ENCODE data around the gene MSRB1. TPM values are rescaled to one million over a fixed set of nuclear protein-coding genes. Genes with fewer than 3 reads are reported as not detected.

The MSRB1 gene
- total RNA-seq, 5 donors from 2014 or later (not counting 1 experiment from before 2014, with no cell fraction given): 5.6 to 11.9 (median 9.6) TPM

DNA sequence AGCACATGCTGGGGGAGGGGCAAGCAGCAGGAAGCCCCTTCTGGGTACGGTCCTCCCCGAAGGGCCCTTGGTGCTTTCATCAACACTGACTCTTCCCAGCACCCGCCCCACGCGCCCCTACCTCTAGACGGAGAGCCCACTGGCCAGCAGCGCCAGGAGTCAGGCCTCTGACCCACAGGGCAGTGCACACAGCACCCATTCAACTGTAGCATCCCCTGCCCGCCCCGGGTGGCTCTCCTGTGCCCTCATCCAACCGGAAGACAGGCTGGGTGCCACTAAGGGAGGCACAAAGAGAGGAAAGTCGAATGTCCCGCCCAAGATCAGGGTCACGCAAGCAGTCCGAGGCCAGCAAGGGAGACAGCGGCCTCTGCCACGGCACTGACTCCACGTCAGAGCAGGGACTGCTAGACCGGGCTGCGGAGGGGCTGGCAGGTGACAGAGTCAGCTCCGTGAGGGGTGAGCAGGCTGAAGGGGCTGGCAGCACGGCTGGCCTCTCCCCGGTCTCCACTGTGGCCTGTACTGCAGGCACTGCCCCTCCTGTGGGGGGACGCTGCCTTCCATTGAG is 9.8 kb downstream of the MSRB1 start:
- no peaks in the 10 kb centered on the region for H3K9me3 Mint-ChIP-seq
- no peak overlapping the region for H3K27ac Mint-ChIP-seq
- POLR2A ChIA-PET: no interaction called here
- no peak for ATAC-seq (replicated peaks in 1 of 4)
- no peaks in the 10 kb centered on the region for H3K27me3 Mint-ChIP-seq
- CTCF ChIA-PET: no interaction called here
- peaks cover 0 to 3% (median 1%) of the 10 kb centered on the region in 3 donors for H3K4me1 Mint-ChIP-seq
- no peak for DNase-seq
- Histone ChIP-seq H3K27me3 (replicated peaks in 1 of 2; ENCODE audit: control insufficient read depth in 2 of 2, extremely low read depth in 1 of 2, insufficient read depth in 2 of 2, low read length in 1 of 2) (peaks cover 0 to 13% of the 10 kb centered on the region in 2 experiments), H3K27ac (ENCODE audit: low read length) (no peak overlapping the region), H3K9me3 (no peaks in the 10 kb centered on the region), H3K36me3 (ENCODE audit: control insufficient read depth in 2 of 2, extremely low read depth in 1 of 2, insufficient read depth in 1 of 2, low read length in 1 of 2) (peaks cover 0 to 4% of the 10 kb centered on the region in 2 donors), H3K4me1 (ENCODE audit: control insufficient read depth in 1 of 2, extremely low read depth in 1 of 2, insufficient read depth in 2 of 2, low read length in 2 of 2) (peaks cover 2 to 11% of the 10 kb centered on the region in 2 experiments), H3K4me3 (ENCODE audit: control insufficient read depth in 1 of 2, extremely low read depth in 1 of 2, low read length in 1 of 2) (no peak overlapping the region)
- no peak overlapping the region for H3K4me3 Mint-ChIP-seq
- peaks cover 3% of the 10 kb centered on the region for H3K36me3 Mint-ChIP-seq
- WGBS (ENCODE audit: insufficient coverage): 87% methylated on average over 21 of the region's 23 CpGs

DNA sequence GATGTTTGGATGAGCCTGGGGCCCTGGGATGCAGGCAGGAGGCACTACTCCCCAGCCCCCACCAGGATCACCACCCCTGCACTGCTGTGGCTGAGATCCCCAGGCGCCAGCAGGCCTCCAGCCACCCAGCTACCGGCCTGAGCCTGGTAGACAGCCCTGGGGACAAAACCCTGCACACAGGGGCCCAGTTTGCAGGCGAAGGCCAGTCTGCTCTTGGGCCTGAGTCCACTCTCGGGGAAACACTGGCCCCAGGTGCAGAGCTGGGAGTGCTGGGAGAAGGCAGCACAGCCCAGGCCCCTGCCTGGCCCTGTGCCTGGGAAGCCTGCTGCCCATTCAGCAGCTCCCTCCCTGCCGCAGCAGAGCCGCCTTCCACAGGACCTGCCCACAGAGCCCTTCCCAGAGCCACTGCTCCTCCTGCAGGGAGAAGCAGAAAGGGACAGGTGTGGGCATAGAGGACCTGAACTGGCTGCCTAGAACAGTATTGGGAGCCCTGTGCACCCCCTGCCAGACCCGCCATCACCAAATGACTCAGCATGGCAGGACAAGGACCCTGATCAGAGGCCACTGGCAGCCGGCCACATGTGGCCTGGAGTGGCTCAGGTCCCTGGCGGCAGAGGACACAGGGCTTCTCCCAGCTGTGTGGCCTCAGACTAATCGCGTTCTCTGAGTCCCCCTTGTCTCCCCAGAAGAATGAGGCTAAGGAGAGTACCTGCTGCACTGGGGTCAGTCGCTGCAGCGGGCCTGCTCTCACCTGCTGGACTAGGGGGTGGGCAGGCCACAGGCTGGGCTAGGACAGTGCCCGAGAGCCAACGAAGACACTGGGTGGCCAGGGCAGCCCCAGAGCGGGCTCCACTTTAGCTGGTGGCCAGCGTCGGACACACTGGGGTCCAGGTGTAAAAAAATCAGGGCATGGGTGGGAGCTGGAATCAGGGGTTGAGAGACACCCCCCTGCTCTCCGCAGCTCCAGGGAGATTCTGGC is 10.7 kb downstream of the MSRB1 start:
- H3K4me3 Mint-ChIP-seq: no peak overlapping the region
- Histone ChIP-seq H3K9me3 (no peaks in the 10 kb centered on the region), H3K4me3 (ENCODE audit: control insufficient read depth in 1 of 2, extremely low read depth in 1 of 2, low read length in 1 of 2) (no peak overlapping the region), H3K27me3 (replicated peaks in 1 of 2; ENCODE audit: control insufficient read depth in 2 of 2, extremely low read depth in 1 of 2, insufficient read depth in 2 of 2, low read length in 1 of 2) (peaks cover 0 to 13% of the 10 kb centered on the region in 2 experiments), H3K36me3 (ENCODE audit: control insufficient read depth in 2 of 2, extremely low read depth in 1 of 2, insufficient read depth in 1 of 2, low read length in 1 of 2) (no peaks in the 10 kb centered on the region), H3K4me1 (ENCODE audit: control insufficient read depth in 1 of 2, extremely low read depth in 1 of 2, insufficient read depth in 2 of 2, low read length in 2 of 2) (peaks cover 2 to 11% of the 10 kb centered on the region in 2 experiments), H3K27ac (ENCODE audit: low read length) (no peak overlapping the region)
- ATAC-seq (replicated peaks in 1 of 4) (no peak), DNase-seq (no peak)
- H3K36me3 Mint-ChIP-seq: no peaks in the 10 kb centered on the region
- H3K27ac Mint-ChIP-seq: no peak overlapping the region
- 89% methylated on average over 16 of the region's 19 CpGs for WGBS (ENCODE audit: insufficient coverage)
- peaks cover 0 to 3% (median 1%) of the 10 kb centered on the region in 3 donors for H3K4me1 Mint-ChIP-seq
- no peaks in the 10 kb centered on the region for H3K9me3 Mint-ChIP-seq
- ChIA-PET CTCF (no interaction called here), POLR2A (no interaction called here)
- H3K27me3 Mint-ChIP-seq: no peaks in the 10 kb centered on the region

- Histone ChIP-seq H3K36me3 (ENCODE audit: control insufficient read depth in 2 of 2, extremely low read depth in 1 of 2, insufficient read depth in 1 of 2, low read length in 1 of 2) (no peaks in the 10 kb centered on the region), H3K4me1 (ENCODE audit: control insufficient read depth in 1 of 2, extremely low read depth in 1 of 2, insufficient read depth in 2 of 2, low read length in 2 of 2) (peaks cover 2 to 11% of the 10 kb centered on the region in 2 experiments), H3K9me3 (no peaks in the 10 kb centered on the region), H3K4me3 (ENCODE audit: control insufficient read depth in 1 of 2, extremely low read depth in 1 of 2, low read length in 1 of 2) (no peak overlapping the region), H3K27me3 (replicated peaks in 1 of 2; ENCODE audit: control insufficient read depth in 2 of 2, extremely low read depth in 1 of 2, insufficient read depth in 2 of 2, low read length in 1 of 2) (peaks cover 0 to 17% of the 10 kb centered on the region in 2 experiments), H3K27ac (ENCODE audit: low read length) (no peak overlapping the region)
- Mint-ChIP-seq H3K9me3 (no peaks in the 10 kb centered on the region), H3K27me3 (no peaks in the 10 kb centered on the region), H3K4me1 (peaks cover 0 to 3% (median 1%) of the 10 kb centered on the region in 3 donors), H3K4me3 (peak overlapping the region in 2 of 3 donors; percentile 36 to 43), H3K36me3 (no peaks in the 10 kb centered on the region), H3K27ac (no peak overlapping the region)
- WGBS (ENCODE audit: insufficient coverage): 80% methylated on average over 1 of the region's 10 CpGs
- no peak for ATAC-seq (replicated peaks in 1 of 4)
- DNase-seq: no peak
- POLR2A ChIA-PET: no interaction called here
- CTCF ChIA-PET: interaction anchor here in 1 of 2 donors (0.7 kb wide), 1 partner anchor 69 kb away, joined by 3 read pairs; no protein-coding TSS in a partner anchor
Observed at GRCh38 chr16:1930338-1930720, 12.7 kb downstream of the MSRB1 start.

GRCh38 chr16:1929578-1930337 is 13.2 kb downstream of the MSRB1 start:
- Histone ChIP-seq H3K4me3 (ENCODE audit: control insufficient read depth in 1 of 2, extremely low read depth in 1 of 2, low read length in 1 of 2) (peak overlapping the region in 1 of 2 donors; percentile 43), H3K27me3 (replicated peaks in 1 of 2; ENCODE audit: control insufficient read depth in 2 of 2, extremely low read depth in 1 of 2, insufficient read depth in 2 of 2, low read length in 1 of 2) (peaks cover 0 to 18% of the 10 kb centered on the region in 2 experiments), H3K36me3 (ENCODE audit: control insufficient read depth in 2 of 2, extremely low read depth in 1 of 2, insufficient read depth in 1 of 2, low read length in 1 of 2) (no peaks in the 10 kb centered on the region), H3K9me3 (no peaks in the 10 kb centered on the region), H3K4me1 (ENCODE audit: control insufficient read depth in 1 of 2, extremely low read depth in 1 of 2, insufficient read depth in 2 of 2, low read length in 2 of 2) (peaks cover 2 to 11% of the 10 kb centered on the region in 2 experiments), H3K27ac (ENCODE audit: low read length) (no peak overlapping the region)
- no peak overlapping the region for H3K27ac Mint-ChIP-seq
- ATAC-seq (replicated peaks in 1 of 4) (peak; percentile 94 to 100 (median 95)), DNase-seq (peak; percentile 70 to 95 (median 89))
- H3K27me3 Mint-ChIP-seq: peaks cover 0 to 2% of the 10 kb centered on the region in 2 donors
- 14% methylated on average over 68 of the region's 70 CpGs for WGBS (ENCODE audit: insufficient coverage)
- ChIA-PET POLR2A (no interaction called here), CTCF (no interaction called here)
- no peaks in the 10 kb centered on the region for H3K9me3 Mint-ChIP-seq
- H3K36me3 Mint-ChIP-seq: no peaks in the 10 kb centered on the region
- H3K4me1 Mint-ChIP-seq: peaks cover 0 to 3% (median 1%) of the 10 kb centered on the region in 3 donors
- peak overlapping the region; percentile 56 to 78 (median 59) for H3K4me3 Mint-ChIP-seq

DNA sequence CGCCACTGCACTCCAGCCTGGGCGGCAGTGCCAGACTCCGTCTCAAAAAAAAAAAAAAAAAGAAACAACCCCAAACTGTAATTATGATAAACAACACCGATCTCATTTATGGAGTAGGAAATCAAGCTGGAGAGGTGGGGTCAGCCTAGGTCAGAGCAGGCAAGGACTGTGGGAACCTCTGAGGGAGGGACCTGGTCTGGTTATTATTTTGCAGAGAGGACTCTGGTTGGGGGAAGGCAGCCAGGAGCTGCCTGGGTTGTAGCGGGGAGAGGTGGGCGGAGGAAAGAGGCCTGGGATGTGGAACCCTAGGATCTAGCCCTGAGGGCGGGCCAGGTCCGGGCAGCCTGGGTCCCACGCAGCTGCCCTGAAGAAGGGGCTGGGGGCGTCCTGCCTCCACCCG is 13.9 kb downstream of the MSRB1 start:
- DNase-seq: peak in 1 of 35 experiments; percentile 21

DNA sequence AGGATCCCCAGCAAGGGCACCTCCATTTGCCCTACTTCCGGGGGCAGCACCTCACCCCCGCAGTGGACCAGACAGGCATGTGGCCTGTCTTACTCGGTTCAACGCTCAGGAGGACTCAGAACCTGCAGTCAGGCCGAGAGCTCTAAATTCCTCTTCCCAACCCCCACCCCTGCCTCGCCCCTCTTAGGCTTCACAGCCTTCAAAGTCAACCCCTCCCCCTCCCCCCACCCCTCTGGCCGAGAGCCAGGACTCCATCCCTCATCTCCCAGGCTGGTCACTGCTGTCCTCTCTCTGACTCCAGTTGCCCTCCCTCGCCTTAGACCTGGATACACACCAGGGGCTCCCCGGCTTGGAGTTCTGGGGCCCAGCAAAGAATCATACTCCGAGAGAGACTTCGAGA is 16.7 kb downstream of the MSRB1 start:
- Histone ChIP-seq H3K27me3 (replicated peaks in 1 of 2; ENCODE audit: control insufficient read depth in 2 of 2, extremely low read depth in 1 of 2, insufficient read depth in 2 of 2, low read length in 1 of 2) (peaks cover 3 to 40% of the 10 kb centered on the region in 2 experiments), H3K4me1 (ENCODE audit: control insufficient read depth in 1 of 2, extremely low read depth in 1 of 2, insufficient read depth in 2 of 2, low read length in 2 of 2) (peaks cover 2 to 18% of the 10 kb centered on the region in 2 experiments), H3K4me3 (ENCODE audit: control insufficient read depth in 1 of 2, extremely low read depth in 1 of 2, low read length in 1 of 2) (no peak overlapping the region), H3K27ac (ENCODE audit: low read length) (no peak overlapping the region), H3K36me3 (ENCODE audit: control insufficient read depth in 2 of 2, extremely low read depth in 1 of 2, insufficient read depth in 1 of 2, low read length in 1 of 2) (no peaks in the 10 kb centered on the region), H3K9me3 (no peaks in the 10 kb centered on the region)
- no peak for ATAC-seq (replicated peaks in 1 of 4)
- H3K36me3 Mint-ChIP-seq: no peaks in the 10 kb centered on the region
- 60% methylated on average over 4 of the region's 11 CpGs for WGBS (ENCODE audit: insufficient coverage)
- DNase-seq: no peak
- peaks cover 15 to 27% of the 10 kb centered on the region in 2 donors for H3K27me3 Mint-ChIP-seq
- H3K4me3 Mint-ChIP-seq: no peak overlapping the region
- POLR2A ChIA-PET: interaction anchor here in 1 of 2 donors (0.6 kb wide), 1 partner anchor 207 kb away, joined by 3 read pairs; no protein-coding TSS in a partner anchor
- no peaks in the 10 kb centered on the region for H3K9me3 Mint-ChIP-seq
- CTCF ChIA-PET: no interaction called here
- H3K27ac Mint-ChIP-seq: no peak overlapping the region
- H3K4me1 Mint-ChIP-seq: peaks cover 0 to 4% (median 1%) of the 10 kb centered on the region in 3 donors

More for the DNA sequence above, 13.9 kb downstream of the MSRB1 start:
- H3K36me3 ChIP-seq (ENCODE audit: control insufficient read depth in 2 of 2, extremely low read depth in 1 of 2, insufficient read depth in 1 of 2, low read length in 1 of 2): no peaks in the 10 kb centered on the region
- CTCF ChIA-PET: no interaction called here
- POLR2A ChIA-PET: interaction anchor here in 1 of 2 donors (0.6 kb wide), 1 partner anchor 14 kb away, joined by 7 read pairs; the partner anchor contains the start of gene MSRB1
- no peaks in the 10 kb centered on the region for H3K9me3 ChIP-seq
- Mint-ChIP-seq H3K4me3 (peak overlapping the region; percentile 63 to 81 (median 78)), H3K36me3 (no peaks in the 10 kb centered on the region), H3K27ac (no peak overlapping the region), H3K4me1 (peaks cover 0 to 3% (median 1%) of the 10 kb centered on the region in 3 donors), H3K27me3 (peaks cover 0 to 3% of the 10 kb centered on the region in 2 donors), H3K9me3 (no peaks in the 10 kb centered on the region)
- H3K27me3 ChIP-seq (replicated peaks in 1 of 2; ENCODE audit: control insufficient read depth in 2 of 2, extremely low read depth in 1 of 2, insufficient read depth in 2 of 2, low read length in 1 of 2): peaks cover 0 to 24% of the 10 kb centered on the region in 2 experiments
- 5% methylated on average over 4 of the region's 11 CpGs for whole genome bisulfite sequencing (ENCODE audit: insufficient coverage)
- peak; percentile 29 to 48 (median 38) for ATAC-seq (replicated peaks in 1 of 4)
- no peak overlapping the region for H3K27ac ChIP-seq (ENCODE audit: low read length)
- peaks cover 2 to 11% of the 10 kb centered on the region in 2 experiments for H3K4me1 ChIP-seq (ENCODE audit: control insufficient read depth in 1 of 2, extremely low read depth in 1 of 2, insufficient read depth in 2 of 2, low read length in 2 of 2)
- H3K4me3 ChIP-seq (ENCODE audit: control insufficient read depth in 1 of 2, extremely low read depth in 1 of 2, low read length in 1 of 2): peak overlapping the region in 1 of 2 donors; percentile 43

Measured in T-cell (primary cell).